ENCODE data around the gene CHSY1. TPM values are rescaled to one million over a fixed set of nuclear protein-coding genes. Genes with fewer than 3 reads are reported as not detected.

The CHSY1 gene
- total and polyA plus RNA-seq, 2 of the 4 experiments (the other 2 are of a cell fraction), result 40.9 to 53.2 TPM

DNA sequence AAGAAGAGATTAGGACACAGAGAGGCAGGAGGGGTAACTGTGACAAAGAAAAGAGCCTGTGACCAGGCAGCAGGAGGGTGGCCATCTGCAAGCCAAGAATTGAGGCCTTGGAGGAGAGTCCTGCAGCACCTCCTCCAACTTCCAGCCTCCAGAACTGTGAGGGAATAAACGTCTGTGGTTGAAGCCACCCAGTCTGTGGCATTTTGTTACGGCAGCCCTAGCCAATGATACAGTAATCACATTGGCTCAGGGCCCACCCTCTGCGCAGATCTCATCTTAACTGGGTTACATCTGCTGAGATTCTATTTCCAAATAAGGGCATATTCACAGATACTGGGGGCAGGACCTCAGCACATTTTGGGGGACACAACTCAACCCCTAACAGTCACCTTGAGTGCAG lies 14.2 kb upstream of the CHSY1 start:
- Histone ChIP-seq H3K18ac (ENCODE audit: low read depth, low read length) (0 out of 2 replicates have a peak overlapping the region, but pooled peaks have one; percentile 54), H3K27ac (ENCODE audit: insufficient read depth, low read length) (peak overlapping the region; percentile 42; the same call in 1 of the 2 replicates), H3K4me2 (ENCODE audit: low read depth, low read length) (no peak overlapping the region), H3K23ac (ENCODE audit: low read depth, low read length) (no peak overlapping the region), H3K56ac (ENCODE audit: extremely low read depth, insufficient read depth, low read length) (no peak overlapping the region), H2BK20ac (ENCODE audit: low read depth, low read length) (no peak overlapping the region), H2AFZ (replicated peaks; ENCODE audit: low read length, poor library complexity) (no peak overlapping the region), H3K36me3 (ENCODE audit: control insufficient read depth, insufficient read depth, low read length) (peaks cover 21% of the 10 kb centered on the region), H2AK9ac (replicated peaks; ENCODE audit: low read depth, low read length, poor library complexity) (peak overlapping the region; percentile 58), H3K9me1 (ENCODE audit: insufficient read depth, low read length) (peaks cover 23% of the 10 kb centered on the region), H3K14ac (replicated peaks; ENCODE audit: low read depth, low read length) (no peak overlapping the region), H3K9me3 (ENCODE audit: control insufficient read depth, insufficient read depth, low read length) (no peaks in the 10 kb centered on the region), H2BK15ac (ENCODE audit: low read depth, low read length) (no peak overlapping the region), H4K20me1 (ENCODE audit: insufficient read depth, low read length) (peaks cover 9% of the 10 kb centered on the region; the same call in 1 of the 2 replicates), H4K5ac (ENCODE audit: low read depth, low read length) (peak overlapping the region; percentile 81), H2BK120ac (ENCODE audit: low read depth, low read length) (peak overlapping the region; percentile 82; the same call in 1 of the 2 replicates), H4K8ac (ENCODE audit: low read depth in 2 of 2, low read length in 2 of 2) (peak overlapping the region; percentile 10 to 63; a peak in 1 of 4 replicates), H3K9ac (ENCODE audit: low read depth, low read length) (no peak overlapping the region), H3K27me3 (ENCODE audit: control insufficient read depth, insufficient read depth, low read length) (no peaks in the 10 kb centered on the region), H2BK5ac (ENCODE audit: low read depth, low read length, poor library complexity, severe bottlenecking) (no peak overlapping the region), H4K91ac (ENCODE audit: insufficient read depth, low read depth, low read length) (0 out of 2 replicates have a peak overlapping the region, but pooled peaks have one; percentile 65), H2AK5ac (ENCODE audit: low read depth, low read length) (peak overlapping the region; percentile 49; the same call in 1 of the 2 replicates), H3K4me3 (ENCODE audit: insufficient read depth, low read depth, low read length) (no peak overlapping the region), H3K4ac (ENCODE audit: low read depth, low read length) (peak overlapping the region; percentile 46; the same call in 1 of the 2 replicates), H3K4me1 (ENCODE audit: control insufficient read depth, insufficient read depth, low read length) (peaks cover 10% of the 10 kb centered on the region), H3K79me1 (ENCODE audit: low read depth in 1 of 2, low read length in 2 of 2) (0 out of 4 replicates have a peak, but pooled peaks cover 0 to 6% of the 10 kb centered on the region in 2 experiments)
- CTCF ChIA-PET, result no interaction called here
- ATAC-seq (ENCODE audit: low read depth), result peak; percentile 22; the same call in 1 of the 2 replicates
- DNase-seq, result peak; percentile 80
- no peak for TF ChIP-seq RFX5 (IDR thresholded peaks at IDR 0.05; ENCODE audit: low read depth, low read length)
- intact Hi-C loops (cut with micrococcal nuclease) (no loop called here), dilution Hi-C loops (cut with HindIII; ENCODE audit: low sequenced_read_pairs, unreplicated experiment) (no loop called here), in situ Hi-C loops (cut with MboI; ENCODE audit: low sequenced_read_pairs) (loop anchor here (10.0 to 25.0 kb wide), 3 partner anchors 354 to 631 kb away; partner anchors contain the start of gene LRRK1)
- no TSS peak for BruUV-seq (replicated peaks)
- POLR2A ChIA-PET (ENCODE audit: unreplicated experiment), result no interaction called here
- 38% methylated on average over 2 of the region's 3 CpGs; no CpG with 5 or more reads in 1 of the 2 experiments for WGBS, 2 experiments (ENCODE audit: extremely low coverage in 2 of 2, insufficient read length in 1 of 2)
